BLaER1 (cell line): Measurements from ENCODE around the gene CRIM1.

ENCODE experiments used
- H3K27ac ChIP-seq: shearing (Covaris generic); formaldehyde crosslinking; 2 replicates; pipeline ENCODE4 v1.8.1; 2022
- H3K27me3 ChIP-seq: shearing (Covaris generic); formaldehyde crosslinking; 2 replicates; pipeline ENCODE4 v1.8.1; 2022
- H3K36me3 ChIP-seq: shearing (Covaris generic); formaldehyde crosslinking; 2 replicates; pipeline ENCODE4 v1.8.1; 2022
- H3K4me1 ChIP-seq: shearing (Covaris generic); formaldehyde crosslinking; 2 replicates; pipeline ENCODE4 v1.8.1; 2022
- H3K4me2 ChIP-seq: shearing (Covaris generic); formaldehyde crosslinking; 2 replicates; pipeline ENCODE4 v1.8.1; 2022
- H3K4me3 ChIP-seq: shearing (Covaris generic); formaldehyde crosslinking; 2 replicates; pipeline ENCODE4 v1.8.1; 2022
- H3K9ac ChIP-seq: shearing (Covaris generic); formaldehyde crosslinking; 2 replicates; pipeline ENCODE4 v1.8.1; 2022
- H3K9me3 ChIP-seq: shearing (Covaris generic); formaldehyde crosslinking; 2 replicates; pipeline ENCODE4 v1.8.1; 2022
- H4K20me1 ChIP-seq: shearing (Covaris generic); formaldehyde crosslinking; 2 replicates; pipeline ENCODE4 v1.8.1; 2022
- Cebpa-rat ChIP-seq: shearing (Covaris generic); IDR thresholded peaks from 2 replicates; pipeline ENCODE4 v1.8.1; 2022

The CRIM1 gene

GRCh38 chr2:36550006-36550405 lies 194.4 kb downstream of the CRIM1 start:
- TF ChIP-seq Cebpa-rat, result no peak
- H3K27ac ChIP-seq, result no peak overlapping the region
- H3K4me1 ChIP-seq, result peaks cover 11% of the 10 kb centered on the region; the same call in 1 of the 2 replicates
- peaks cover 74% of the 10 kb centered on the region for H3K36me3 ChIP-seq
- H3K4me3 ChIP-seq, result no peak overlapping the region
- H4K20me1 ChIP-seq, result no peaks in the 10 kb centered on the region
- no peak overlapping the region for H3K9ac ChIP-seq
- no peak overlapping the region for H3K4me2 ChIP-seq
- no peaks in the 10 kb centered on the region for H3K9me3 ChIP-seq
- no peaks in the 10 kb centered on the region for H3K27me3 ChIP-seq

- Histone ChIP-seq H4K20me1 (no peaks in the 10 kb centered on the region), H3K9me3 (no peaks in the 10 kb centered on the region), H3K9ac (no peak overlapping the region), H3K4me2 (no peak overlapping the region), H3K27me3 (no peaks in the 10 kb centered on the region), H3K4me3 (no peak overlapping the region), H3K4me1 (peaks cover 11% of the 10 kb centered on the region; the same call in 1 of the 2 replicates), H3K27ac (no peak overlapping the region), H3K36me3 (peaks cover 61% of the 10 kb centered on the region)
- TF ChIP-seq Cebpa-rat, result no peak
Measured at GRCh38 chr2:36553683-36554082, 198.1 kb downstream of the CRIM1 start.

- Histone ChIP-seq H4K20me1 (no peaks in the 10 kb centered on the region), H3K36me3 (peaks cover 60% of the 10 kb centered on the region)
- TF ChIP-seq Cebpa-rat, result no peak
Measured at GRCh38 chr2:36554531-36554930, 199.0 kb downstream of the CRIM1 start.

GRCh38 chr2:36555789-36556188 lies 200.2 kb downstream of the CRIM1 start:
- H3K36me3 ChIP-seq, result peaks cover 61% of the 10 kb centered on the region
- H3K4me1 ChIP-seq, result 0 out of 2 replicates have a peak, but pooled peaks cover 5% of the 10 kb centered on the region
- no peak overlapping the region for H3K4me2 ChIP-seq
- no peaks in the 10 kb centered on the region for H3K27me3 ChIP-seq
- no peak overlapping the region for H3K4me3 ChIP-seq
- no peak overlapping the region for H3K27ac ChIP-seq
- TF ChIP-seq Cebpa-rat, result no peak
- no peak overlapping the region for H3K9ac ChIP-seq
- H3K9me3 ChIP-seq, result no peaks in the 10 kb centered on the region
- H4K20me1 ChIP-seq, result no peaks in the 10 kb centered on the region

More at GRCh38 chr2:36554531-36554930, 199.0 kb downstream of the CRIM1 start:
- H3K4me3 ChIP-seq, result no peak overlapping the region
- H3K4me1 ChIP-seq, result 0 out of 2 replicates have a peak, but pooled peaks cover 5% of the 10 kb centered on the region
- H3K27ac ChIP-seq, result no peak overlapping the region
- no peak overlapping the region for H3K9ac ChIP-seq
- H3K27me3 ChIP-seq, result no peaks in the 10 kb centered on the region
- no peak overlapping the region for H3K4me2 ChIP-seq
- no peaks in the 10 kb centered on the region for H3K9me3 ChIP-seq

- Histone ChIP-seq H3K9ac (no peak overlapping the region), H3K27ac (no peak overlapping the region), H3K36me3 (peaks cover 61% of the 10 kb centered on the region)
Measured at GRCh38 chr2:36556842-36557241, 201.3 kb downstream of the CRIM1 start.

GRCh38 chr2:36559221-36559942 lies 203.8 kb downstream of the CRIM1 start:
- H3K27me3 ChIP-seq, result no peaks in the 10 kb centered on the region
- H3K4me1 ChIP-seq, result no peaks in the 10 kb centered on the region
- H4K20me1 ChIP-seq, result no peaks in the 10 kb centered on the region; the same call in 1 of the 2 replicates
- H3K9ac ChIP-seq, result no peak overlapping the region
- H3K36me3 ChIP-seq, result peaks cover 52% of the 10 kb centered on the region
- no peak overlapping the region for H3K4me2 ChIP-seq
- no peak for TF ChIP-seq Cebpa-rat
- no peak overlapping the region for H3K4me3 ChIP-seq
- no peak overlapping the region for H3K27ac ChIP-seq
- no peaks in the 10 kb centered on the region for H3K9me3 ChIP-seq

More at GRCh38 chr2:36556842-36557241, 201.3 kb downstream of the CRIM1 start:
- Histone ChIP-seq H3K4me2 (no peak overlapping the region), H3K9me3 (no peaks in the 10 kb centered on the region), H4K20me1 (no peaks in the 10 kb centered on the region), H3K4me3 (no peak overlapping the region), H3K4me1 (0 out of 2 replicates have a peak, but pooled peaks cover 5% of the 10 kb centered on the region), H3K27me3 (no peaks in the 10 kb centered on the region)
- TF ChIP-seq Cebpa-rat, result no peak

- Histone ChIP-seq H3K9ac (no peak overlapping the region), H4K20me1 (no peaks in the 10 kb centered on the region; the same call in 1 of the 2 replicates), H3K36me3 (peaks cover 54% of the 10 kb centered on the region), H3K4me1 (no peaks in the 10 kb centered on the region), H3K27ac (no peak overlapping the region), H3K27me3 (no peaks in the 10 kb centered on the region), H3K9me3 (no peaks in the 10 kb centered on the region), H3K4me2 (no peak overlapping the region), H3K4me3 (no peak overlapping the region)
- TF ChIP-seq Cebpa-rat, result no peak
Measured at GRCh38 chr2:36560726-36561125, 205.1 kb downstream of the CRIM1 start.

GRCh38 chr2:36561237-36561944 lies 205.8 kb downstream of the CRIM1 start:
- Histone ChIP-seq H3K27me3 (no peaks in the 10 kb centered on the region), H3K4me1 (no peaks in the 10 kb centered on the region), H3K4me3 (no peak overlapping the region), H3K9ac (no peak overlapping the region), H3K4me2 (no peak overlapping the region), H4K20me1 (no peaks in the 10 kb centered on the region; the same call in 1 of the 2 replicates), H3K36me3 (peaks cover 57% of the 10 kb centered on the region), H3K27ac (no peak overlapping the region), H3K9me3 (no peaks in the 10 kb centered on the region)
- TF ChIP-seq Cebpa-rat, result no peak

- Histone ChIP-seq H3K27ac (no peak overlapping the region), H4K20me1 (no peaks in the 10 kb centered on the region; the same call in 1 of the 2 replicates), H3K9ac (no peak overlapping the region), H3K9me3 (no peaks in the 10 kb centered on the region), H3K27me3 (no peaks in the 10 kb centered on the region), H3K4me3 (no peak overlapping the region), H3K36me3 (peaks cover 66% of the 10 kb centered on the region), H3K4me1 (no peaks in the 10 kb centered on the region), H3K4me2 (no peak overlapping the region)
- TF ChIP-seq Cebpa-rat, result no peak
Measured at GRCh38 chr2:36562240-36562639, 206.7 kb downstream of the CRIM1 start.

- H3K4me2 ChIP-seq, result no peak overlapping the region
- H3K27ac ChIP-seq, result no peak overlapping the region
- no peak overlapping the region for H3K9ac ChIP-seq
Measured at GRCh38 chr2:36562973-36563532, 207.5 kb downstream of the CRIM1 start.

More at GRCh38 chr2:36562973-36563532, 207.5 kb downstream of the CRIM1 start:
- Histone ChIP-seq H3K4me1 (no peaks in the 10 kb centered on the region), H3K36me3 (peaks cover 72% of the 10 kb centered on the region), H3K9me3 (no peaks in the 10 kb centered on the region), H4K20me1 (no peaks in the 10 kb centered on the region; the same call in 1 of the 2 replicates), H3K4me3 (no peak overlapping the region), H3K27me3 (no peaks in the 10 kb centered on the region)
- TF ChIP-seq Cebpa-rat, result no peak
